ENCODE data around the gene LRRC15. TPM values are rescaled to one million over a fixed set of nuclear protein-coding genes. Genes with fewer than 3 reads are reported as not detected.
A peak's percentile ranks its signal among the peaks of the same experiment; 100 is the strongest.

LRRC15 gene
- polyA plus RNA-seq, 2 of the 4 experiments (the other 2 are of a cell fraction), result 0.05 to 0.14 TPM

GRCh38 chr3:194315088-194315964 is 54.2 kb downstream of the LRRC15 start (continued):
- TF ChIP-seq CTCF (IDR thresholded peaks at IDR 0.05), result peak; percentile 82
- no peak for TF ChIP-seq NFE2L2 (conservative IDR thresholded peaks at IDR 0.05; ENCODE audit: low read length)
- TF ChIP-seq HDAC2 (IDR thresholded peaks at IDR 0.05), result no peak
- no peak for TF ChIP-seq ZC3H11A (IDR thresholded peaks at IDR 0.05)
- TF ChIP-seq RCOR1 (IDR thresholded peaks at IDR 0.05; ENCODE audit: low read depth, low read length), result no peak
- no peak for TF ChIP-seq KDM1A (IDR thresholded peaks at IDR 0.05; ENCODE audit: low read depth)
- no peak for TF ChIP-seq ELK1 (IDR thresholded peaks at IDR 0.05; ENCODE audit: low read depth, low read length)
- no peak for TF ChIP-seq MAFK (IDR thresholded peaks at IDR 0.05; ENCODE audit: partially characterized antibody)
- TF ChIP-seq NPAS2 (CRISPR knock-in tag; IDR thresholded peaks at IDR 0.05; ENCODE audit: borderline replicate concordance), result no peak
- no peak for TF ChIP-seq JUNB (IDR thresholded peaks at IDR 0.05)
- TF ChIP-seq HES2 (IDR thresholded peaks at IDR 0.05), result no peak
- no peak for TF ChIP-seq CHD4 (IDR thresholded peaks at IDR 0.05; ENCODE audit: borderline replicate concordance)
- peak; percentile 74 for TF ChIP-seq CHD2 (IDR thresholded peaks at IDR 0.05; ENCODE audit: low read length, partially characterized antibody)
- no peak for TF ChIP-seq TP53 (CRISPR knock-in tag; IDR thresholded peaks at IDR 0.05)
- no peak for TF ChIP-seq RFX5 (IDR thresholded peaks at IDR 0.05)
- peak; percentile 91 for TF ChIP-seq SMC3 (IDR thresholded peaks at IDR 0.05)
- peak; percentile 86 to 97 for TF ChIP-seq RAD21 (conservative IDR thresholded peaks at IDR 0.05 in 1 of 2, IDR thresholded peaks at IDR 0.05 in 1 of 2)
- peak; percentile 67 for TF ChIP-seq MAX (IDR thresholded peaks at IDR 0.05)
- TF ChIP-seq SREBF2 (IDR thresholded peaks at IDR 0.05), result no peak
- no peak for TF ChIP-seq CBX2 (IDR thresholded peaks at IDR 0.05; ENCODE audit: borderline replicate concordance, low read depth)
- 0 out of 2 replicates have a peak, but pooled peaks have one; percentile 50 for TF ChIP-seq E2F6 (IDR thresholded peaks at IDR 0.05; ENCODE audit: borderline replicate concordance, low read depth)
- no peak for TF ChIP-seq BCL3 (IDR thresholded peaks at IDR 0.05)
- TF ChIP-seq MAZ (IDR thresholded peaks at IDR 0.05; ENCODE audit: borderline replicate concordance, low read depth, low read length), result no peak
- TF ChIP-seq PBX3 (IDR thresholded peaks at IDR 0.05), result 0 out of 2 replicates have a peak, but pooled peaks have one; percentile 39
- no peak for TF ChIP-seq MYC (IDR thresholded peaks at IDR 0.05; ENCODE audit: borderline replicate concordance, low read length)
- TF ChIP-seq CEBPB (IDR thresholded peaks at IDR 0.05), result peak in 1 of 2 experiments; percentile 58; a peak in 1 of 4 replicates
- TF ChIP-seq KDM5A (IDR thresholded peaks at IDR 0.05), result no peak
- TF ChIP-seq NR3C1 (IDR thresholded peaks at IDR 0.05), result no peak
- 0 out of 2 replicates have a peak, but pooled peaks have one; percentile 24 for TF ChIP-seq HOXB13 (CRISPR knock-in tag; IDR thresholded peaks at IDR 0.05; ENCODE audit: low read depth)
